Measurements from ENCODE around the gene ISCU. TPM values are rescaled to one million over a fixed set of nuclear protein-coding genes. Genes with fewer than 3 reads are reported as not detected.

ISCU gene
- polyA plus RNA-seq, 1 donor (not counting 4 experiments of a cell fraction or from before 2014, with no cell fraction given) = 106 TPM

- Histone ChIP-seq H3K9me1 (ENCODE audit: control insufficient read depth, extremely low read depth, insufficient read depth, low read length) (no peaks in the 10 kb centered on the region), H3K27me3 (ENCODE audit: control insufficient read depth, extremely low read depth, insufficient read depth, low read length) (no peaks in the 10 kb centered on the region), H4K20me1 (ENCODE audit: control insufficient read depth, extremely low read depth, insufficient read depth, low read length) (peaks cover 3% of the 10 kb centered on the region), H3K9me3 (ENCODE audit: control insufficient read depth, low read depth, low read length) (no peaks in the 10 kb centered on the region), H3K36me3 (ENCODE audit: control insufficient read depth in 2 of 2, extremely low read depth in 1 of 2, insufficient read depth in 2 of 2, low read length in 2 of 2) (peaks cover 11 to 25% of the 10 kb centered on the region in 2 experiments), H3K27ac (ENCODE audit: control insufficient read depth, insufficient read depth, low read length) (peak within 1 kb of the TSS; percentile 99), H3K4me1 (ENCODE audit: control insufficient read depth, extremely low read depth, insufficient read depth, low read length) (peaks cover 26% of the 10 kb centered on the region), H3K79me2 (ENCODE audit: control insufficient read depth, insufficient read depth, low read length) (peaks cover 57% of the 10 kb centered on the region), H3K9ac (ENCODE audit: control insufficient read depth, extremely low read depth, insufficient read depth, low read length) (peak within 1 kb of the TSS; percentile 98), H2AFZ (ENCODE audit: control insufficient read depth, low read length) (peak within 1 kb of the TSS; percentile 100), H3K4me2 (ENCODE audit: control insufficient read depth, extremely low read depth, insufficient read depth, low read depth, low read length) (peak within 1 kb of the TSS; percentile 98), H3K4me3 (ENCODE audit: control insufficient read depth in 2 of 3, extremely low read depth in 1 of 3, insufficient read depth in 2 of 3, low read depth in 1 of 3, low read length in 3 of 3) (peak within 1 kb of the TSS; percentile 87 to 98 (median 92))
- FAIRE-seq = peak; percentile 59
- dilution Hi-C loops (cut with MboI; ENCODE audit: extremely low pct_ligation_motif_present, low sequenced_read_pairs) = no loop called here
- TF ChIP-seq CTCF (optimal IDR thresholded peaks at IDR 0.05 in 1 of 3, IDR thresholded peaks at IDR 0.05 in 1 of 3, conservative IDR thresholded peaks at IDR 0.05 in 1 of 3; ENCODE audit: extremely low read depth in 1 of 3, insufficient read depth in 2 of 3, low read length in 3 of 3) (no peak), EZH2 (IDR thresholded peaks at IDR 0.05; ENCODE audit: low read length) (no peak)
- peak; percentile 32 for DNase-seq (ENCODE audit: low read depth, low spot score)
Measured at GRCh38 chr12:108560752-108561719, 1.4 kb upstream of the ISCU start, which contains the start of gene SART3. Gene SART3, minus strand, starts transcription at chr12:108561173. Its CDS starts 19 bp downstream, at chr12:108561154.

- peaks cover 29% of the 10 kb centered on the region for H3K4me1 ChIP-seq (ENCODE audit: control insufficient read depth, extremely low read depth, insufficient read depth, low read length)
- H3K9me3 ChIP-seq (ENCODE audit: control insufficient read depth, low read depth, low read length) = no peaks in the 10 kb centered on the region
- TF ChIP-seq CTCF (optimal IDR thresholded peaks at IDR 0.05 in 1 of 3, IDR thresholded peaks at IDR 0.05 in 1 of 3, conservative IDR thresholded peaks at IDR 0.05 in 1 of 3; ENCODE audit: extremely low read depth in 1 of 3, insufficient read depth in 2 of 3, low read length in 3 of 3) (no peak), EZH2 (IDR thresholded peaks at IDR 0.05; ENCODE audit: low read length) (no peak)
- FAIRE-seq = no peak
- peak overlapping the region; percentile 87 to 98 (median 92) for H3K4me3 ChIP-seq (ENCODE audit: control insufficient read depth in 2 of 3, extremely low read depth in 1 of 3, insufficient read depth in 2 of 3, low read depth in 1 of 3, low read length in 3 of 3)
- H4K20me1 ChIP-seq (ENCODE audit: control insufficient read depth, extremely low read depth, insufficient read depth, low read length) = peaks cover 3% of the 10 kb centered on the region
- H3K27me3 ChIP-seq (ENCODE audit: control insufficient read depth, extremely low read depth, insufficient read depth, low read length) = no peaks in the 10 kb centered on the region
- dilution Hi-C loops (cut with MboI; ENCODE audit: extremely low pct_ligation_motif_present, low sequenced_read_pairs) = no loop called here
- no peak for DNase-seq (ENCODE audit: low read depth, low spot score)
- peaks cover 48% of the 10 kb centered on the region for H3K79me2 ChIP-seq (ENCODE audit: control insufficient read depth, insufficient read depth, low read length)
- peak overlapping the region; percentile 96 for H2AFZ ChIP-seq (ENCODE audit: control insufficient read depth, low read length)
- H3K4me2 ChIP-seq (ENCODE audit: control insufficient read depth, extremely low read depth, insufficient read depth, low read depth, low read length) = peak overlapping the region; percentile 98
- H3K9me1 ChIP-seq (ENCODE audit: control insufficient read depth, extremely low read depth, insufficient read depth, low read length) = no peaks in the 10 kb centered on the region
- H3K9ac ChIP-seq (ENCODE audit: control insufficient read depth, extremely low read depth, insufficient read depth, low read length) = peak overlapping the region; percentile 98
- peak overlapping the region; percentile 99 for H3K27ac ChIP-seq (ENCODE audit: control insufficient read depth, insufficient read depth, low read length)
- peaks cover 14 to 33% of the 10 kb centered on the region in 2 experiments for H3K36me3 ChIP-seq (ENCODE audit: control insufficient read depth in 2 of 2, extremely low read depth in 1 of 2, insufficient read depth in 2 of 2, low read length in 2 of 2)
Measured at GRCh38 chr12:108561852-108562347, 496 bp upstream of the ISCU start.

Data from keratinocyte (primary cell).